ENCODE data around the gene USP17L15. TPM values are rescaled to one million over a fixed set of nuclear protein-coding genes. Genes with fewer than 3 reads are reported as not detected.
"Not testable (repeated sequence)": the region's sequence is repeated elsewhere in the genome, so short reads cannot be mapped to it uniquely, and the experiment has no call there.

USP17L15 gene
- total RNA-seq, 1 experiment from 2014 or later, result not detected

DNA sequence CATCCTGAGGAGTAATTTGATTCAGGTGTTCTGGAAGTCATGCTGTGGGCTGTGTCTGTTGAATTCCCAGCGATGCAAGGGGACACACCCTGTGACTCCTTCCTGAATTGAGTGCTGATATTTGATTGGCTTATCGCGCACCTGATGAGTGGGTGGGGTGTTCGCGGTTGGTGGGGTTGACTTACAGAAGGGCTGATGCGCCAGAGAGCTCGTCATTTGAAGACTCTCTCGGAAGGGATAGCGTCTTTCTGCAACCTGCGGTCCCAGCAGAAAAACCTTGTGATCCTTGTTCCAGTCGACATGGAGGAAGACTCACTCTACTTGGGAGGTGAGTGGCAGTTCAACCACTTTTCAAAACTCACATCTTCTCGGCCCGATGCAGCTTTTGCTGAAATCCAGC is 18.9 kb downstream of the USP17L15 start, which contains the start of gene USP17L19:
Gene USP17L19 (plus strand): TSS at position 301 of the 400 bp plus-strand sequence. CDS start 0 bp downstream, at position 301.
- not testable (repeated sequence) for H3K14ac ChIP-seq (ENCODE audit: insufficient read depth, low read length); H2AK5ac ChIP-seq (ENCODE audit: insufficient read length, low read length); H3K27ac Mint-ChIP-seq; H3K27me3 ChIP-seq (ENCODE audit: insufficient read depth, low read length); H3K4ac ChIP-seq (ENCODE audit: low read depth, low read length); H3K23me2 ChIP-seq (ENCODE audit: insufficient read length, low read depth, low read length, poor library complexity, severe bottlenecking); H2BK120ac ChIP-seq (ENCODE audit: low read depth, low read length, poor library complexity, severe bottlenecking); H4K20me1 ChIP-seq (ENCODE audit: control insufficient read depth, insufficient read depth, insufficient read length); H3K27ac ChIP-seq (ENCODE audit: insufficient read length, low read depth, low read length); H3K56ac ChIP-seq (ENCODE audit: insufficient read length, low read depth, low read length); H2BK20ac ChIP-seq (ENCODE audit: low read depth, low read length, poor library complexity, severe bottlenecking); H3K36me3 Mint-ChIP-seq (ENCODE audit: insufficient read depth in 1 of 3, low read depth in 3 of 3); H4K8ac ChIP-seq (replicated peaks; ENCODE audit: insufficient read length, low read depth, low read length); H3K27me3 Mint-ChIP-seq (ENCODE audit: low read depth); H3K4me1 ChIP-seq (ENCODE audit: insufficient read depth, low read length); H2AFZ ChIP-seq (ENCODE audit: low read length); H3T11ph ChIP-seq (ENCODE audit: low read length); H3K4me2 ChIP-seq (ENCODE audit: insufficient read depth, insufficient read length, low read length); H4K91ac ChIP-seq (ENCODE audit: insufficient read length, low read depth, low read length); H3K18ac ChIP-seq (ENCODE audit: insufficient read length, low read depth, low read length); H3K4me1 Mint-ChIP-seq; H3K4me3 Mint-ChIP-seq; H4K5ac ChIP-seq (ENCODE audit: insufficient read length, low read depth, low read length); DNase-seq; H3K79me1 ChIP-seq (ENCODE audit: insufficient read depth, low read depth, low read length, poor library complexity, severe bottlenecking); H3K9me3 Mint-ChIP-seq; H3K9ac ChIP-seq (ENCODE audit: extremely low read depth, insufficient read length, low read length); H2BK5ac ChIP-seq (ENCODE audit: insufficient read length, low read length); H3K79me2 ChIP-seq (ENCODE audit: insufficient read depth, low read length); H3K9me3 ChIP-seq (ENCODE audit: control insufficient read depth, low read depth, low read length); H2BK12ac ChIP-seq (ENCODE audit: insufficient read length, low read depth, low read length); H3K23ac ChIP-seq (ENCODE audit: insufficient read length, low read depth, low read length); H2BK15ac ChIP-seq (ENCODE audit: low read depth, low read length)
- WGBS (ENCODE audit: extremely low coverage, insufficient read length, low lambda C conversion rate), result no CpG with 5 or more reads among the region's 13 CpGs

DNA sequence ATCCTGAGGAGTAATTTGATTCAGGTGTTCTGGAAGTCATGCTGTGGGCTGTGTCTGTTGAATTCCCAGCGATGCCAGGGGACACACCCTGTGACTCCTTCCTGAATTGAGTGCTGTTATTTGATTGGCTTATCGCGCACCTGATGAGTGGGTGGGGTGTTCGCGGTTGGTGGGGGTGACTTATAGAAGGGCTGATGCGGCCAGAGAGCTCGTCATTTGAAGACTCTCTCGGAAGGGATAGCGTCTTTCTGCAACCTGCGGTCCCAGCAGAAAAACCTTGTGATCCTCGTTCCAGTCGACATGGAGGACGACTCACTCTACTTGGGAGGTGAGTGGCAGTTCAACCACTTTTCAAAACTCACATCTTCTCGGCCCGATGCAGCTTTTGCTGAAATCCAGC is 23.6 kb downstream of the USP17L15 start, which contains the start of gene USP17L20:
Gene USP17L20 (plus strand): TSS at position 301 of the 400 bp plus-strand sequence. CDS start 0 bp downstream, at position 301.
- H2BK20ac ChIP-seq (ENCODE audit: low read depth, low read length, poor library complexity, severe bottlenecking), result not testable (repeated sequence)

More for the DNA sequence above, 23.6 kb downstream of the USP17L15 start, which contains the start of gene USP17L20:
- not testable (repeated sequence) for H3K56ac ChIP-seq (ENCODE audit: insufficient read length, low read depth, low read length); H2BK5ac ChIP-seq (ENCODE audit: insufficient read length, low read length); H3K4me1 ChIP-seq (ENCODE audit: insufficient read depth, low read length); H3K27ac Mint-ChIP-seq; H2BK120ac ChIP-seq (ENCODE audit: low read depth, low read length, poor library complexity, severe bottlenecking); H2BK12ac ChIP-seq (ENCODE audit: insufficient read length, low read depth, low read length); H3K36me3 Mint-ChIP-seq (ENCODE audit: insufficient read depth in 1 of 3, low read depth in 3 of 3); H3K4ac ChIP-seq (ENCODE audit: low read depth, low read length); H3K4me3 Mint-ChIP-seq; H2AK5ac ChIP-seq (ENCODE audit: insufficient read length, low read length); H3K79me1 ChIP-seq (ENCODE audit: insufficient read depth, low read depth, low read length, poor library complexity, severe bottlenecking); H3K18ac ChIP-seq (ENCODE audit: insufficient read length, low read depth, low read length); H3K9me3 ChIP-seq (ENCODE audit: control insufficient read depth, low read depth, low read length); H3K79me2 ChIP-seq (ENCODE audit: insufficient read depth, low read length); H3K9me3 Mint-ChIP-seq; H4K8ac ChIP-seq (replicated peaks; ENCODE audit: insufficient read length, low read depth, low read length); H4K91ac ChIP-seq (ENCODE audit: insufficient read length, low read depth, low read length); H2AFZ ChIP-seq (ENCODE audit: low read length); H3K23me2 ChIP-seq (ENCODE audit: insufficient read length, low read depth, low read length, poor library complexity, severe bottlenecking); H3K27ac ChIP-seq (ENCODE audit: insufficient read length, low read depth, low read length); H3K27me3 ChIP-seq (ENCODE audit: insufficient read depth, low read length); H3K4me1 Mint-ChIP-seq; H3K4me2 ChIP-seq (ENCODE audit: insufficient read depth, insufficient read length, low read length); DNase-seq; H4K5ac ChIP-seq (ENCODE audit: insufficient read length, low read depth, low read length); H3K9ac ChIP-seq (ENCODE audit: extremely low read depth, insufficient read length, low read length); H4K20me1 ChIP-seq (ENCODE audit: control insufficient read depth, insufficient read depth, insufficient read length); H3K27me3 Mint-ChIP-seq (ENCODE audit: low read depth); H3T11ph ChIP-seq (ENCODE audit: low read length); H3K14ac ChIP-seq (ENCODE audit: insufficient read depth, low read length); H3K23ac ChIP-seq (ENCODE audit: insufficient read length, low read depth, low read length); H2BK15ac ChIP-seq (ENCODE audit: low read depth, low read length)
- WGBS (ENCODE audit: extremely low coverage, insufficient read length, low lambda C conversion rate), result no CpG with 5 or more reads among the region's 15 CpGs

Data from H9 (cell line).